GM19025 (cell line): Measurements from ENCODE around the gene STX17.

ENCODE experiments used
- ATAC-seq: cut with Tn5 transposase; IDR thresholded peaks from one replicate; pipeline ENCODE4 v1.9.1; 2021; ENCODE audit warnings: mild to moderate bottlenecking, low read depth, moderate library complexity; ENCODE audit not compliant: unreplicated experiment

The STX17 gene

DNA sequence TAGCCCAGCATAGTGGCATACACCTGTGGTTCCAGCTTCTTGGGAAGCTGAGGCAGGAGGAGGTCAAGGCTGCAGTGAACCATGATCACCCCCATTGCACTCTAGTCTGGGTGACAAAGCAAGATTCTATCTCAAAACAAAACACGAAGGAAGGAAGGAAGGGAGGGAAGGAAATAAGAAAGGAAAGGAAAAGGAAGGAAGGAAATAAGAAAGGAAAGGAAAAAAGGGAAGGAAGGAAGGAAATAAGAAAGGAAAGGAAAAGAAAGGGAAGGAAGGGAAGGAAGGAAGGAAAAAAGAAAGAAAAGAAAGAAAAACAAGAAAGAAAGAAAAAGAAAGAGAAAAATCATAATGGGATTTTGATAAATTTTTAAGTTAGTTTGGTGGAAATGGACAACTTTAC lies 3.1 kb upstream of the STX17 start:
- ATAC-seq, result no peak

DNA sequence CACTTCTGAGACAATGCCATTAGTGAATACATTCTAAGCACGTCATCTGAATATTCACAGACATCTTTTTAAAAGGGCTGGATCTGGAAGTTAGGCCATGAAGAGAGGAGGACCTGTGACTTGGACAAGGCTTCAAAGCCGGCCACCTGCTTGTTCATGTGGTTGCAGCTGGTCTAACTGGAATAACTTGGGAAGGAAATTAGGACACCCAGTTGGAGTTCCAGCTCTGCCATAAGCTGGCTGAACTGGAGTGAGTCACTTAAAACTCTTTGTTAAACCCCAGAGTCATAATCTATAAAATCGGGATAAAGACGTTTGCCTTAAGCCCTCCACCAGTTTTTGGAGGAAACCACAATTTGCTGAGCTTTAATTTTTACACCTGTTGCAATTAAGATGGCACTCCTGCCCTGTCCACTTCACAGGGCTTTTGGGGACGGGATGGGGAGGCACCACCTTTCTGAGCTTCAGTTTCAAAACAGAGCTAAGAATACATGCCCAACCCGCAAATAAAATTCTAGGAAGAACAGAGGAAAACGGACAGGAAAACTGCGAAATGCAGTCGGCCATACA lies 536 bp upstream of the STX17 start:
- ATAC-seq, result no peak

GRCh38 chr9:99907208-99907532 lies 716 bp downstream of the STX17 start:
- no peak for ATAC-seq

GRCh38 chr9:99911600-99911999 lies 5.1 kb downstream of the STX17 start:
- ATAC-seq, result no peak

- no peak for ATAC-seq
These were observed 10.2 kb downstream of the STX17 start for GRCh38 chr9:99916650-99917049.

DNA sequence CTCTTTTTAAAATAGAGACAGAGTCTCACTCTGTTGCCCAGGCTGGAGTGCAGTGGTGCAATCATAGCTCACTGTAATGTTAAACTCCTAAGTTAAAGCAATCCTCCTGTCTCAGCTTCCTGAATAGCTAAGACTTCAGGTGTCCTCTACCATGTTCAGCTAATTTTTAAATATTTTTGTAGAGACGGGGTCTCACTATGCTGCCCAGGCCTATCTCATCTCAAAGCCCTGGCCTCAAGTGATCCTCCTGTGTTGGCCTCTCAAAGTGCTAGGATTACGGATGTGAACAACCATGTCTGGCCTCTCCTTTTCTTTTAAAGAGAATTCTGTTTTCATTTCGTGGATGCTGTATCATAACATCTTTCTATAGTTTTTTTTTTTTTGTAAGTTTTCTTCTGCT lies 11.7 kb downstream of the STX17 start:
- ATAC-seq, result no peak

DNA sequence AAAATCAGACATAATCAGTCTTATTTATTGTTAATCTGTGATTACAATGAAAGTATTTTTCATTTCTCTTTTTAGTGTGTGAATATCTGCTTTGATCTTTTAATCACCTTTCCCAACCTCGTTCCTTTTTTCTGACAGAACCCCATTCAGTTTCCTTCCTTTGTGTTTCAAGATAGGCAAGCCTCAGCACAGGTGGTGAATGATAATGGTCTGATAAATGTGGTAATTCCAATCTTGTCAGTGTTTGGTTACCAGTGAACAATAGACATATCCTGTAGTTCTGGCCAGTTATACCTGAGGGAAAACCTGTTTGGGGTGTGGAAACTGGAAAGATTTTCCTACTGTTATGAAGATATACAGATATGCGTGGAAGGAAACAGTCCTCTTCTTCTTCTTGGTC lies 13.5 kb downstream of the STX17 start:
- no peak for ATAC-seq

DNA sequence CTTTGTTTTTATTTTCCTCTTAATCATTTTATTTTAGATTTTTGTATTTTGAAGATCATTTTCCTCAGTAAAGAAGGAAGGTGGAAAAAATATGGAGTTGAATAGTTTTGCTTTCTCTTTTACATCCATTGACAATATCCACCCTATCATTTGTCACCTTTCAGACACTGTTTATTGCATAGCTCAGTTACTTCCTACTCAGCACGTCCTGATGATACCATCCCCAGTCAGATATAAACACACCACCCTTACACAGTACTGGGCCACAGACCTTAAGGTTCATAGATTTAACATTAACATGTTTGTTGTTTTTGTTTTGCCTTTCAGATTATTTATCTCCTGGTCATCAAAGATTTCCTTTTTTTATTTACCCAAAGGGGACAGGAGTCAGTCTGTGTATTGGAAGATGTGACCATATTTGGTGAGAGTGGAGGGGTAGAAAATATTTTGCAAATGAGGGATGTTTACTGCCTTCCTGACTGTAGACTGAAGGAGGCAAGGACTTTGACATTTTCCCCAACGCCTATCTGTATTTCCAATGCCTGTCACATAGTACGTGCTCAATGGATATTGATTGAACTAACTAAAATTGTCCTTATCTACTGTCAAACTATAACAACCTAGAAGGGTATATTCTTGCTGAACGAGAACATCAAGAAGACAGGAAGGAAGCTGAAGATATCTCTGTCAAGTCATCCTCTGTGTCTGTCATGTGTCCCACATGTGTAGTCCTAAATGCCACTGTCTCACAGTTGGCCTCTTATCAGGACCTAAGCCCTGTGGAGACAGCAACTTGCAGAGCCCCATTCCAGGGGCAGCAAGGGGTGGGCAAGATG lies 15.6 kb downstream of the STX17 start:
- no peak for ATAC-seq

- ATAC-seq, result no peak
These were observed 16.2 kb downstream of the STX17 start for GRCh38 chr9:99922711-99923030.

DNA sequence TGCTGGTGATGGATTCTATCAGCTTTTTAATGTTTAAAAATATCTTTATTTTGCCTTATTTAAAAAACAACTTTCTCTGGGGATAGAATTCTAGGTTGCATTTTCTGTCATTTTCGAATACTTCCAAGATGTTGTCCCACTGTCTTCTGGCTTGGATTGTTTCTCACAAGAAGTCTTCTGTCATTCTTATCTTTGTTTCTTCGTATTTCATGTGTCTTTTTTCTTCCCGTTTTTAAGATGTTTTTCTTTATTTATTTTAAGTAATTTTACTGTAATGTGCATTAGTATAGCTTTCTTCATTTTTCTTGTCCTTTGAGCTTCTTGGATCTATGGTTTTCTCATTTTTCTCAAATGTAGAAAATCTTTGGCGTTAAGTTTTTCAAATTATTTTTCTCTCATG lies 19.1 kb downstream of the STX17 start:
- no peak for ATAC-seq

DNA sequence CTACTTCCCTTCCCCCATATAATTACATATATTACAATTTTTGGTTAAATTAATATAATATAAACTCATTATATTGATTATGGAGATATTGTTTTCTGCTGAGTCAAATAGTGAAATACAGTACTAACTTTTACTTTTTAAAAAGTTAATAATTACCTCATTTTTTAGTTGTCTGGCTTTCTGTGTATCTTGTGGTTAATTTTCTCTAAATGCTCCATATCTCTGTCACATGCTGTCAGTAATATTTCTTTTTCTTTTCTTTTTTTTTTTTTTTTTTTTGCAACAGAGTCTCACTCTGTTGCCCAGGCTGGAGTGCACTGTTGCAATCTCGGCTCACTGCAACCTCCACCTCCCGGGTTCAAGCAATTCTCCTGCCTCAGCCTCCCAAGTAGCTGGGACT lies 23.2 kb downstream of the STX17 start:
- ATAC-seq, result no peak

DNA sequence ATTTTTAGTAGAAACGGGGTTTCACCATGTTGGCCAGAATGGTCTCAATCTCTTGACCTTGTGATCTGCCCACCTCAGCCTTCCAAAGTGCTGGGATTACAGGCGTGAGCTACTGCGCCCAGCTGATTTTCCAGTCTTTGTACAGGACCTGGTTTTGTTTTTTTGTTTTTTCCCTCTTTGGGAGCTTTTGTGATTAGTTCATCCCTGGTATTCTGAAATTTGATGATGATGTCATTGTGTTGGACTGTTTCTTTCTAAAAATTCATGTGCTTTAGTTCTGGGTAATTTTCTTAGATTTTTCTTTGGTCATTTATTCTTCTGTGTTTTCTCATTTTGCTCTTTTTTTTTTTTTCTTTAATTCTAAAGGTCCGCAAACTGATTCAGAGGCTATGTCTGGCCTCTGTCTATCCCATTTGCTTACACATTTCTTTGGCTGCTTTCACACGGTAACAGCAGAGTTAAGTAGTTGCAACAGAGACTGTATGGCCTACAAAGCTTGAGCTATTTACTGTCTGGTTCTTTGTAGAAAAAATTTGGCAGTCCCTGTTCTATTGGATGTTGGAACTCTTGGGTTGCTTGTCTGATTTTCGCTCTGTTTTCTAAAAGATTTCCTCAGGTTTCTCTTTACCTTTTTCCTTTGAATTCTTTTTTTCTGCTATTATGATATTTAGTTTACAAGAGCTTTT lies 24.8 kb downstream of the STX17 start:
- ATAC-seq, result no peak

- ATAC-seq, result no peak
These were observed 30.6 kb downstream of the STX17 start for GRCh38 chr9:99936947-99937587.

GRCh38 chr9:99947395-99947794 lies 40.9 kb downstream of the STX17 start:
- no peak for ATAC-seq

DNA sequence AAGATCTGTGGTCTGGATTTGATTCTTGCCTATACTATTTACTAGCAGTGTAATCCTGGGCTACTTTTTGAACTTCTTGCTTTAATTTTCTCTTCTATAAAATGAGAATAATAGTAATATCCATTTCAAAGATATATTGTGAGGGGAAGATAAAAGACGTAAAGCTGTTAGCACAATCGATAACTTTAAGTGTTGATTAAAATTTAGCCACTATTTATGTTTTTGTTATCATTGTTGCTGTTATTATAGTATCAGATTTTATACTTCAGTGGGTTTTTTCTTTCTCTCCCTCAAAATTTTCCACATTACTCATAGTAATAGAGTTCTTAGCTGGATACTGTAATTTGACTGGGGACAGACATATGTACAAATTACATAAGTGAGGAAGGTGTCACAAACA lies 42.0 kb downstream of the STX17 start:
- no peak for ATAC-seq

- ATAC-seq, result no peak
These were observed 42.4 kb downstream of the STX17 start for GRCh38 chr9:99948896-99949295.

GRCh38 chr9:99953861-99954507 lies 47.5 kb downstream of the STX17 start:
- no peak for ATAC-seq

DNA sequence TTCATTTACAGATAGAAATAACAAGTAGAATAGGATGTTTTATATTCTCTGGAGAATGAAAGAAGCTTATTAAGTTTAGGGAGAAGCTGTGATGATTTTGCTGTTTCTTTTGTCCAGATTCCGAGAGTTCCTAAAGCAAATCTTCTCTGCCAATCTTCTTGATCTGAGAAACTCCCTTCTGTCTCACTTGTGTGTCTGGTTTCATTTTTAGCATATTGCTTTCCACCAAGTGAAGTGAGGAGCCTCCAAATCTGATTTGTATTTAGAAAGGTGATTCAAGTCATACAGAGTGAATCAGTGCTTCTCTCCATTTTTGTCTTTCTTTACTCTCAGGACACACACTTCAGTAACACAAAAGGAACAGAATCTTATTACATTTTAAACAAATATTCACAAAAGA lies 48.4 kb downstream of the STX17 start:
- ATAC-seq, result no peak

GRCh38 chr9:99955606-99956005 lies 49.2 kb downstream of the STX17 start:
- ATAC-seq, result no peak

DNA sequence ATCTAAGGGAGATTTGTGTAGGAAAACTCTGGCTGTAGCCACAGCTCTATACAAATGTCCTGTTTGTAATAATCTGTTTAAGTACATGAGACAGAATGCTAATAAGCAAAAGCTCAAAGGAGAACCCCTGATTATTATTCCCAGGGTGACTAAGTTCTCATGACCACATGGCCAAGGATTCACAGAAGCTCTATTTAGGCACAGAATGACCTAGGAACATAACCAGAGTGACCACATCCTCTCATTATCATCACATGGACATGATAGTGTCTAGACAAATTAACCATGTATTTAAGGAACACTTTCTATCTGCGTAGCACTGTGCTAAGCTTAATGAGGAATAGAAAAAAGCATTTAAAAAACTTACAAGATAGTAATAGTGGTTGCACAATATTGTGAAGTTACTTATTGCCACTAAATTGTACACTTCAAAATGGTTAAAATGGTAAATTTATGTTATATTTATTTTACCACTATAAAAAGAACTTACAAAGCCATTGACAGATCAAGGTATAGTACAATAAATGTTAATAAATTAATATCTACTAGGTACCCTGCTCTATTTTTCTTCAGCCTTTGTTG lies 56.3 kb downstream of the STX17 start:
- no peak for ATAC-seq

GRCh38 chr9:99964336-99964735 lies 57.9 kb downstream of the STX17 start:
- no peak for ATAC-seq
